ENCODE results near the gene TMEM255B.

The TMEM255B gene

GRCh38 chr13:113861433-113862030 is 102.5 kb downstream of the TMEM255B start:
- DNase-seq (ENCODE audit: low read depth in 2 of 2) = no peak

- no peak for DNase-seq (ENCODE audit: low read depth in 2 of 2)
These were observed 103.3 kb downstream of the TMEM255B start for GRCh38 chr13:113862191-113862930.

- DNase-seq (ENCODE audit: low read depth in 2 of 2) = no peak
These were observed 104.0 kb downstream of the TMEM255B start for GRCh38 chr13:113862931-113863523.

- DNase-seq (ENCODE audit: low read depth in 2 of 2) = no peak
These were observed 104.7 kb downstream of the TMEM255B start, which contains the start of gene GAS6 for GRCh38 chr13:113863524-113864272. Gene GAS6 (minus strand): TSS chr13:113864076. CDS start chr13:113863920, 156 bp downstream.

GRCh38 chr13:113864273-113864890 is 105.4 kb downstream of the TMEM255B start:
- DNase-seq (ENCODE audit: low read depth in 2 of 2) = no peak

- no peak for DNase-seq (ENCODE audit: low read depth in 2 of 2)
These were observed 106.4 kb downstream of the TMEM255B start for GRCh38 chr13:113865427-113865826.

Data from stimulated activated CD8-positive, alpha-beta memory T cell treated with anti-CD3 and anti-CD28 coated beads, Interleukin-7, amount 100 ng/mL, for 1 hour (primary cell).